Kidney (tissue), 14 donors: ENCODE data around the gene THSD4. TPM values are rescaled to one million over a fixed set of nuclear protein-coding genes. Genes with fewer than 3 reads are reported as not detected.

Source experiments
- DNase-seq, 5 donors: peaks; one replicate each; pipeline ENCODE4 v3.0.0-alpha.2; 2013 to 2020
- FAIRE-seq: peaks from 2 replicates; lab custom pipeline; 2012; peaks lifted over from hg19 to GRCh38; lab: Jason Lieb, UNC
- H3K27ac ChIP-seq, 2 donors: one replicate each; pipeline ENCODE4 v1.7.0; 2013; ENCODE audit warnings: low read depth in 2 of 2, low read length in 2 of 2, inconsistent platforms in 1 of 2
- H3K27me3 ChIP-seq: one replicate; pipeline ENCODE4 v1.7.1; 2013; ENCODE audit warnings: low read length, inconsistent platforms; ENCODE audit not compliant: control insufficient read depth, insufficient read depth
- H3K36me3 ChIP-seq, 3 donors: one replicate each; pipeline versions ENCODE4 v1.7.0 to v1.7.1; 2013; ENCODE audit warnings: low read length in 3 of 3, control low read depth in 1 of 3, inconsistent platforms in 1 of 3; ENCODE audit not compliant: insufficient read depth in 3 of 3, control insufficient read depth in 2 of 3
- H3K4me1 ChIP-seq, 3 donors: one replicate each; pipeline versions ENCODE4 v1.7.0 to v1.7.1; 2013; ENCODE audit warnings: low read length in 3 of 3, inconsistent platforms in 1 of 3, low read depth in 1 of 3; ENCODE audit not compliant: control insufficient read depth in 2 of 3, insufficient read depth in 2 of 3
- H3K4me3 ChIP-seq, 3 donors: one replicate each; pipeline versions ENCODE4 v1.7.0 to v1.8.1; 2013; ENCODE audit warnings: low read length in 3 of 3, control low read depth in 1 of 3, inconsistent platforms in 1 of 3
- H3K9ac ChIP-seq, 3 donors: one replicate each; pipeline versions ENCODE4 v1.7.0 to v1.7.1; 2013; ENCODE audit warnings: low read length in 3 of 3, control low read depth in 1 of 3, inconsistent platforms in 1 of 3
- H3K9me3 ChIP-seq, 3 donors: one replicate each; pipeline versions ENCODE4 v1.7.0 to v1.7.1; 2013; ENCODE audit warnings: low read length in 3 of 3, control low read depth in 1 of 3, inconsistent platforms in 1 of 3; ENCODE audit not compliant: control insufficient read depth in 2 of 3, insufficient read depth in 1 of 3
- intact Hi-C: fragments of 100-400 bp; cut with DNase I; formaldehyde crosslinking; loops from one replicate; pipeline ENCODE4 v1.11.1; 2022
- polyA plus RNA-seq: library from polyadenylated mRNA; stranded (reverse); fragments of 350-450 nt; fragmentation: Illumina TruSeq; extraction: RNeasy Lipid Tissue Mini Kit (QIAGEN cat#74804); gene quantifications from one replicate; pipeline ENCODE4 v1.2.3, GENCODE V29; 2014; ENCODE audit warnings: low read depth, low replicate concordance; ENCODE audit not compliant: insufficient read depth
- total RNA-seq: library from RNA; stranded (reverse); fragmentation: NEBNext Ultra II Directional; extraction: Animal tissue kit (Norgen Biotek cat#: 25700); gene quantifications from one replicate; pipeline ENCODE4 v1.2.1, GENCODE V29; 2021
- TF ChIP-seq, protein P1 (sequence below): IDR thresholded peaks from 3 replicates; pipeline ENCODE4 v1.5.1; 2012; ENCODE audit warnings: mild to moderate bottlenecking, moderate library complexity, borderline replicate concordance; ENCODE audit not compliant: insufficient read depth; ENCODE audit errors: extremely low read depth
- donor health status: control.
- donor health status: control.
- donor health status: control.
- donor health status: control.
- donor health status: control.
- donor health status: DM: yes; HTN: yes; CAD: no.
- donor health status: Normal renal cell carcinoma (clear cell type).

THSD4 gene
- total and polyA plus RNA-seq, 2 donors from 2014 or later = 9.4 to 36.3 TPM

GRCh38 chr15:71426792-71427191, 311.5 kb downstream of the THSD4 start:
- DNase-seq = no peak
- Histone ChIP-seq H3K27me3 (no peaks in the 10 kb centered on the region), H3K4me3 (no peak overlapping the region), H3K4me1 (no peaks in the 10 kb centered on the region), H3K9ac (no peak overlapping the region), H3K36me3 (no peaks in the 10 kb centered on the region), H3K27ac (no peak overlapping the region), H3K9me3 (no peaks in the 10 kb centered on the region)
- no peak for FAIRE-seq
- intact Hi-C loops = no loop called here
- TF ChIP-seq, protein P1, sequence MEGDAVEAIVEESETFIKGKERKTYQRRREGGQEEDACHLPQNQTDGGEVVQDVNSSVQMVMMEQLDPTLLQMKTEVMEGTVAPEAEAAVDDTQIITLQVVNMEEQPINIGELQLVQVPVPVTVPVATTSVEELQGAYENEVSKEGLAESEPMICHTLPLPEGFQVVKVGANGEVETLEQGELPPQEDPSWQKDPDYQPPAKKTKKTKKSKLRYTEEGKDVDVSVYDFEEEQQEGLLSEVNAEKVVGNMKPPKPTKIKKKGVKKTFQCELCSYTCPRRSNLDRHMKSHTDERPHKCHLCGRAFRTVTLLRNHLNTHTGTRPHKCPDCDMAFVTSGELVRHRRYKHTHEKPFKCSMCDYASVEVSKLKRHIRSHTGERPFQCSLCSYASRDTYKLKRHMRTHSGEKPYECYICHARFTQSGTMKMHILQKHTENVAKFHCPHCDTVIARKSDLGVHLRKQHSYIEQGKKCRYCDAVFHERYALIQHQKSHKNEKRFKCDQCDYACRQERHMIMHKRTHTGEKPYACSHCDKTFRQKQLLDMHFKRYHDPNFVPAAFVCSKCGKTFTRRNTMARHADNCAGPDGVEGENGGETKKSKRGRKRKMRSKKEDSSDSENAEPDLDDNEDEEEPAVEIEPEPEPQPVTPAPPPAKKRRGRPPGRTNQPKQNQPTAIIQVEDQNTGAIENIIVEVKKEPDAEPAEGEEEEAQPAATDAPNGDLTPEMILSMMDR = no peak

DNA sequence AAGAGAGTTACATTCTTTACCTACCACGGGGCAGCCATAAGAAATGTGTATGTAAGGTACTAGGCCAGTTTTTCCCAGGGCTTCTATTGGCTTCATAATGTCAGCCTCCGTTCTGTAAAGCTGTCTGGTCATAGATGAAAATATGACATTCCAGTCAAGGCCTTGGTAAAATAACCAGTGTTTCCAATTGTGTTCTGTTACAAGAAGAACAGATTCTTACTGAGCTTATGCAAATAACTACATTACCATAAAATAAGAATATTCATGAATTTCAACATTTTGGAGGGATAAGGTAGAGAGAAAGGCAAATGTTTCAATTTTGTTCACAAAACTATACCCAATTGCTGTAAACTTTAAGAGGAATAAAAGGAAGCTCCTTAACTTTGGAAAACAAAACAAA, 315.5 kb downstream of the THSD4 start:
- TF ChIP-seq, protein P1 = no peak
- Histone ChIP-seq H3K4me1 (no peaks in the 10 kb centered on the region), H3K27me3 (no peaks in the 10 kb centered on the region), H3K9ac (no peak overlapping the region), H3K27ac (no peak overlapping the region), H3K36me3 (no peaks in the 10 kb centered on the region), H3K4me3 (no peak overlapping the region), H3K9me3 (no peaks in the 10 kb centered on the region)
- intact Hi-C loops = loop anchor here (10.0 kb wide), 1 partner anchor 316 kb away; the partner anchor contains the start of gene THSD4
- no peak for DNase-seq
- FAIRE-seq = no peak

GRCh38 chr15:71431343-71432336, 316.4 kb downstream of the THSD4 start:
- no peaks in the 10 kb centered on the region for H3K9me3 ChIP-seq
- H3K36me3 ChIP-seq = no peaks in the 10 kb centered on the region
- TF ChIP-seq, protein P1 = no peak
- H3K9ac ChIP-seq = no peak overlapping the region
- no peak overlapping the region for H3K4me3 ChIP-seq
- no peaks in the 10 kb centered on the region for H3K27me3 ChIP-seq
- H3K4me1 ChIP-seq = no peaks in the 10 kb centered on the region
- no peak for DNase-seq
- H3K27ac ChIP-seq = no peak overlapping the region
- intact Hi-C loops = loop anchor here (10.0 kb wide), 1 partner anchor 317 kb away; the partner anchor contains the start of gene THSD4
- no peak for FAIRE-seq
